OCI-M2 (cell line): ENCODE measurements around the gene CYP4F22.
"Not testable (repeated sequence)": the region's sequence is repeated elsewhere in the genome, so short reads cannot be mapped to it uniquely, and the experiment has no call there.

Source experiments
- DNase-seq: peaks from one replicate; lab custom pipeline; 2025; ENCODE audit not compliant: unreplicated experiment; lab: John Stamatoyannopoulos, UW

Gene CYP4F22

DNA sequence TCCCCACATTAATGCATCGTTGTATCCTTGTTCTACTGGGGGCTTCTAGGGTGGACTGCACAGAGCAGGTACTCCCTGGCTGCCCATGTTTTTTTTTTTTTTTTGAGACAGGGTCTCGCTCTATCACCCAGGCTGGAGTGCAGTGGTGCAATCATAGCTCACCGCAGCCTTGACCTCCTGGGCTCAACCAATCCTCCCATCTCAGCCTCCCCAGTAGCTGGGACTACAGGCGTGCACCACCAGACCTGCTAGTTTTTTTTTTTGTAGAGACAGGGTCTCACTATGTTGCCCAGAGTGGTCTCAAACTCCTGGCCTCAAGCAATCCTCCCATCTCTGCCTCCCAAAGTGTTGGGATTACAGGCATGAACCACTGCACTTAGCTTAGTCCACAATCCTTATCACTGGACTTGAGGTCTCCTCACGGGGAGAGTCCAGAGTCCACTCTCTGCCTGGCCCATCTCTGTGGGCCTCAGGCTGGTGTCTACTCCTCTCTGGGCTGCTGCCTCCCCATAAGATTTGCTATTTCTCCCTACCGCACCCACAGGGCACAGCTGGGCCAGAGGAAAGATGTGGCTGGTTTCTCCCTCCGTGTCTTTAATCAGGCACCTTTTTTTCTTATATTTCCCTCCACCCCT, 56.3 kb downstream of the CYP4F22 start:
- DNase-seq: no peak

DNA sequence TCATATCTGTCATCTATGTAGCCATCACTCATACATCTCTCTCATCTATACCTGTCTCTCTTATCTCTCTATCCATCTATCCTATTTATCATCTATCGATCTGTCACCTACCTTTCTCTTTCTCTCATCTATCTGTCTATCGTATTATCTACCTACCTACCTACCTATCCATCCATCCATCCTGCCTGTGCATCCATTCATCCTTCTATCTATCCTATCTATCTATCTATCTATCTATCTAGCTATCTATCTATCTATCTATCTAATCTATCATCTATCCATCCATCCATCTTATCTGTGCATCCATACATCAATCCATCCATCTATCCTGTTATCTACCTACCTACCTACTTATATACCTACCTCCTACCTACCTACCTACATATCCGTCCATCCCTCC, 62.1 kb downstream of the CYP4F22 start:
- no peak for DNase-seq

DNA sequence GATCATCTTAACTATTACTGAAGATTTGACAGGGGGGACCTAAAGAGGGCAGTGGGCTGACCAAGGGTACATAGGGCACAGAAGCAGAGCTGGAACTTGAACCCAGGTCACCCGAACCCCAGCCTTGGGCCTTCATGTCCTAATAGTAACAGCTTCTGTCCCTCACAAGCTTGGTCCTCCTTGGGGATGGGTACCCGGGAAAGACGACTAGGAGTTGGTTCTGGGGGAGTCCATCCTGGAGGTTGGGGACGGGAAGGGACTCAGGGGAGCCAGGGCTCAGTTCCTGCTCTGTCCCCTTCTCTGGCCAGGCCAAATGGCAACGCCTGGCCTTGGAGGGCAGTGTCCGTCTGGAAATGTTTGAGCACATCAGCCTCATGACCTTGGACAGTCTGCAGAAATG, 67.1 kb downstream of the CYP4F22 start:
- DNase-seq: no peak

DNA sequence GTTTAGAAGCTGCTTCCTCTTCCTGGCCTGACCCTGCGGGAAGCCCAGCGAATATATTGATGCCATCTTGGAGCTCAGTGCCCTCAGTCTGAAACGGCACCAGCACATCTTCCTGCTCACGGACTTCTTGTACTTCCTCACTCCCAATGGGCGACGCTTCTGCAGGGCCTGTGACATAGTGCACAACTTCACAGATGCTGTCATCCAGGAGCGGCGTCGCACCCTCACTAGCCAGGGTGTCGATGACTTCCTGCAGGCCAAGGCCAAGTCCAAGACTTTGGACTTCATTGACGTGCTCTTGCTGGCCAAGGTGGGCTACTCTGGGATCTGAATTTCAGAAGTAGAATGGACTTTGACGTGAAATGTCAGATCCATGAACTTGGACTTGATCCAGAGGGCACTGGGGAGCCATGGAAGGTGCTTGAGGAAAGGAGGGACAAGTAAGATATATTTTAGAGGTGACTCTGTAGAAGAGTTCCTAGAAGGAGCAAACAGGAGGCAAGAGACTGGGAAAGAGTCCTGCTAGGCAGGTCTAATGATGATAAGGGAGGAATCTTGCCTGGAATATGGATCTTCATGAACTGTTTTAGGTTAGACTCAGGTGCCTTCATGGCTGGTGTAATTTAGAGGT, 68.3 kb downstream of the CYP4F22 start:
- no peak for DNase-seq

DNA sequence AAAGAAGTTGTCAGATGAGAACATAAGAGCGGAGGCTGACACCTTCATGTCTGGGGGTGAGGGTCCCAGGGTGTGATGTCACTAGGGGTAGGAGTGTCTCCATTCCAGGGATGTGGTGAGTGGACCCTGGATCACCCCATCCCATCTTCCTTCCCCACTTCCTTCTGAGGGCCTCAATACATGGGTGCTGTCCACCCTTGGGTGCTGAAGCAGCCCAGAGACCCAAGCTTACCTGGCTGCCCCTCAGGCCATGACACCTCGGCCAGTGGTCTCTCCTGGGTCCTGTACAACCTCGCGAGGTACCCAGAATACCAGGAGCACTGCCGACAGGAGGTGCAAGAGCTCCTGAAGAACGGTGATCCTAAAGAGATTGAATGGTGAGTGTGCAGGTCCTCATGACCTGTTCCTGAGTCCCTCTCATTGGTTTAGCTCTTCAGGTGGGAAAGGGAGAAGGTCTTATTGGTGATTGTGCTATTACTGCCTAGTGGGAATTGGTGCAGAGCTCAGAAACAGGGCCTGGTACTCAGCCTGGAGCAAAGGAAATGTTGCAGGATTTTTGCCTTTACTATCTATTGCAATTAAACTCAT, 69.0 kb downstream of the CYP4F22 start:
- DNase-seq: no peak

DNA sequence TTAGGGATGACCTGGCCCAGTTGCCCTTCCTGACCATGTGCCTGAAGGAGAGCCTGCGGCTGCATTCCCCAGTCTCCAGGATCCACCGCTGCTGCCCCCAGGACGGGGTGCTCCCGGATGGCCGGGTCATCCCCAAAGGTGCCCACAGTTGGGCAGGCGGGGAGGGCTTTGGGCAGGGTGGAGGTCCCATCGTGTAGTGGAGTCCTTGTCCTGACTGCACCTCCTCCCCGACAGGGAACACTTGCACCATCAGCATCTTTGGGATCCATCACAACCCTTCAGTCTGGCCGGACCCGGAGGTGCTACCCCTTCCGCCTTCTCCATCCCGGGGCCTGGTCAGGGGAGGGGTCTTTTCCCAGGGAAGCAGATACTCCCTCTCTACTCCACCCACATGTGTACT, 75.0 kb downstream of the CYP4F22 start:
- DNase-seq: no peak

DNA sequence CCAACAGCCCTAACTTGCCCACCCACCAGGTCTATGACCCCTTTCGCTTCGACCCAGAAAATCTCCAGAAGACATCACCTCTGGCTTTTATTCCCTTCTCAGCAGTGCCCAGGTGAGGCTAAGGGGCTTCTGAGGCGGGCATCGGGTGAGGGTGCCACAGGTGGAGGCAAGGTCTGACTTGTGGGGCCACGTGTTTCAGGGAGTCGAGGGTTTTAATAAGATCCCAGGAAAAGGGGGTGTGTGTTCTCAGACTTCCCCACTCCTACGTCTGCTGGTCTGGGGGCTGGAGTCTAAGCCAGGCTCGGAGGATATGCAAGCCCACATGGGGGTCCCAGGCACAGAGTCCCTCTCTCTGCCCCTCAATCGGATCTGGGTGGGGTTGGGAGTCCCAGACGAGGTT, 75.8 kb downstream of the CYP4F22 start:
- no peak for DNase-seq

DNA sequence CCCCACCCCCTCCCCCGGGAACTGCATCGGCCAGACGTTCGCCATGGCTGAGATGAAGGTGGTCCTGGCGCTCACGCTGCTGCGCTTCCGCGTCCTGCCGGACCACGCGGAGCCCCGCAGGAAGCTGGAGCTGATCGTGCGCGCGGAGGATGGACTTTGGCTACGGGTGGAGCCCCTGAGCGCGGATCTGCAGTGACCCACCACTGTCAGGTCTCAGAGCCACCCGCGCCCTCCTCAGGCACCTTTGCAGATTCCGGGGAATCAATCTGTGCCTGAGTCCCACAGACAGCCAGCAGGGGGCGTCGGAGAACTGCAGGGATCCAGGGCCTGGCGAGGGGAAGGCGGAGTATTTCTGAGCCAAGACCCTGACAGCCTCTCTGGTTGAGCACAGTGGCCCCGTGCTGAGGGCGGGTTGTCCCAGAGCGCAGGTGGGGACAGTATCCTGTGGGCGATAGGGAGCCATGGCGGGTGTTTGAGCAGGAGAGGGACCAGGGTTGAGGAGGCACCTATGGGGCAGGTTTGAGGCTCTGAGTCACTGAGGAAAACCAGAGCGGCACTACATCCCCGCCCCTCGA, 76.3 kb downstream of the CYP4F22 start:
- no peak for DNase-seq

DNA sequence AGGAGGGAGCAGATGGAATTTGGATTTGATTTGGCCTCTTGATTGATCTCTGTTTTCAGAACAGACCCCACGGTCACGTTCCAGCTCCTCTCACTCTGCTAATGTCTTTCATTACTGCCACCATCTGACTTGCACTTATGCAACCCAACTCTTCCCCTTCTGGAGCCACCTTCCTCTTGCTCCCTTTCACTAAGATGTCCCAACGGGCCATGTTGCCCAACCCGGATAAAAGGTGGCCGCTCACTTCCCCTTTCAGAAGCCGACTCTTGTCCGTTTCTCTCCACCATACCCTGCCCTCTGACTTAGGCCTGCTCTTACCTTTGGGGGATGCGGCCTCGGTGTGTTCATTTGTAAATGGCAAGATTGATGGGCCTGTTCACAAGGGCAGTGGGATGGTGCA, 79.3 kb downstream of the CYP4F22 start:
- DNase-seq: no peak

DNA sequence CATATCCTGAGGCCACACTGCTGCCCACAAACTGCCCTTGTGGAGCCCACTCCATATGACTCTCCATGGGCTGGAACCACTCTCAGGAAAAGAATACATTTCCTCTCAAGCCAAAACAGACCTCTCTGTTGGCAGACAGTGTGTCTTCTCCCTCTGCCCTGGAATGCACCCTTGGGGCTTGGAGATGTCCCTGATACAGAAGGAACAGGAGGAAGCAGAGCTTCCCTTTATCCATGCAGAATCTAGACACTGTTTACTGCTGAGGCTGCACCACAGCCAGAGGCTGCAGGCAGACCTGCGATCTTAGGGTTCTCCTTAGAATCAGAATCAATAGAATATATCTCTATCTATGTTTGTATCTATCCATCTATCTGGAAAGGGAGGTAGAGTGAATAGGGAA, 79.9 kb downstream of the CYP4F22 start:
- no peak for DNase-seq

DNA sequence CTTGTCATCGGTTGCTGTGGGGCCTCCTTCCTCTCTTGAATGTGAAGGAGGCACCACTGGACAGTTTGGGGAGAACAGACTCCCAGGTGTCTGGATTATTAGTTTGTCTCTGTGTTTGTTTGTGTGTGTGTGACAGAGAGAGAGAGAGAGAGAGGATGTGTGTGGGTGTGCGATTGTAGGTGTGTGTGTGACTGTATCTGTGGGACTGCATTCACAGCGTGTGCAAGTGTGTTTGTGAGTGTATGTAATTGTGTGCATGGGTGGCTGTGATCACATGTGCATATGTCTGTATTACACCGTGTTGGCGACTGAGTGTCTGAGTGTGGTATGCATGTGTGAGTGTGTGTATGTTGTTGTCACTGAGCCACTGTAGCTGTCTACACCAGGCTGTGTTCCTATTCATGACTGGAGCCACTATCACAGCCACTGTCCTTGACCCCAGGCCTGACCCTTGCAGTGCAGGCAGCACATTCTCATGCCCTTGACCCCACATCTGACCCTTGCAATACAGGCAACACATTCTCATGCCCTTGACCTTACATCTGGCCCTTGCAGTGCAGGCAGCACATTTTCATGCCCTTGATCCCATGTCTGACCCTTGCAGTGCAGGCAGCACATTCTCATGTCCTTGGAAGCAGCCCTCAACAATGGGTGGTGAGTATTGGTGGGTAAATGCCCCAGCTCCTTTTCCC, 81.6 kb downstream of the CYP4F22 start:
- no peak for DNase-seq

DNA sequence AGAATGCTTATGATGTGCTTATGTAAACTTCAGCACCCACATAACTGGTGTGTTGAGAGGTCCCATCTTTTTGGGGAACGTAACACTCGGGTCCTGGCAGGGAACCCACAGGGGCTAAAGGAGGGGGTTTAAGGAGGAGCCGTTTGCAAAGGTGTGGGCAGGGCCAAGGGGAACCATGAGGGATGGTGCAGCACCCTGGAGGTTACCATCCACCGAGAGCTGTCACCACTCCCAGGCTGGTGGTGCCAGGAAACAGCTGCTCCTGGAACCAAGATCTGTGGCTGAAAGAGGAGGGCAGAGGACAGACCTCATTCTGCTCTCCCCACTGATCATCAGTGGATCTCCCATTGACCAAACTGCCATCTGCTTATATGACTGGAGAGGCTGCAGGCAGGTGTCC, 83.5 kb downstream of the CYP4F22 start:
- DNase-seq: no peak

DNA sequence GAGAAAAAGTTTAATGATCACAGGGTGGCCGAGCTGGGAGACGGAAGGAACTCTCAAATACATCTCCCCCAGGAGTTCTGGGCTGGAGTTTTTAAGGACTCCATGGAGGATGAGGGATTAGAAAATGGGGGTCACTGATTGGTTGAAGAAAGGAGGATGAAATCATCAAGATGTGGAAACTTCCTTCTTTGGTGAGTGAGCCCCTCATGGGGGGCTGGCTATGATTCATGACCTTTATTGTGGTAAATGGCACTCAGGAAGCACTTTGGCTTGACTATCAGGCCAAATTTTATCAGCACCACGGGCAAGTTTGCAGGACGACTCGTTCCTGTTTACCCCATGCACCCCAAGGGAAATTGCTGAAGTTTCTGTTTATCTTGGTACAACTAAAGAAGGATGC, 84.2 kb downstream of the CYP4F22 start:
- not testable (repeated sequence) for DNase-seq

DNA sequence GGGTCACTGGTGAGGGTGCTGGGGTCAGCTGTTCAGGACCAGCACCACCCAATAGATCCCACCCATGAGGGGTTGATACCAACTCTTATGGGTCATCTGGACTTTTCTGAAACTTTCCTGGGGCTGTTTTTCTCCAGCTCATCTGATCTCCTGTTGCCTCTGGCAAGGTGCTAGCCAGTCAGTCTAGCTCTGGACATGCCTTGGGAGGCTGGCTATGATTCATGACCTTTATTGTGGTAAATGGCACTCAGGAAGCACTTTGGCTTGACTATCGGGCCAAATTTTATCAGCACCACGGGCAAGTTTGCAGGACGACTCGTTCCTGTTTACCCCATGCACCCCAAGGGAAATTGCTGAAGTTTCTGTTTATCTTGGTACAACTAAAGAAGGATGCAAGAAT, 85.4 kb downstream of the CYP4F22 start:
- DNase-seq: not testable (repeated sequence)

DNA sequence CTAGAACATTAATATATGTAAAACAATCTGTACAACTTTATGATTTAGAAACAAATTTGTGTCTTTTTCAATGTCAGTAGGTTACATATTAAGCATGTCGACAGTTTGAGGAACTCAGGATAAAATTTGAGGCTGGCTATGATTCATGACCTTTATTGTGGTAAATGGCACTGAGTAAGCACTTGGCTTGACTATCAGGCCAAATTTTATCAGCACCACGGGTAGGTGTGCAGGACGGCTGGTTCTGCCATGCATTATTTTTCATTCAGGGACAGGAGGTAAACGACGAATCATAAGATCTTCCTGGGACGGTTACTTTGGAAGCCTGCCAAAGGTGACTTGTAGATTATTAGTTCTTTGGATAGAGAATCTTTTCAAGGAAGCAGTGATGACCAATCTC, 86.7 kb downstream of the CYP4F22 start:
- no peak for DNase-seq
